ENCODE measurements around the gene KRTAP12-4. TPM values are rescaled to one million over a fixed set of nuclear protein-coding genes. Genes with fewer than 3 reads are reported as not detected.

KRTAP12-4 gene
- total and polyA plus RNA-seq, 2 donors (not counting 3 experiments of a cell fraction or from before 2014, with no cell fraction given), result not detected

DNA sequence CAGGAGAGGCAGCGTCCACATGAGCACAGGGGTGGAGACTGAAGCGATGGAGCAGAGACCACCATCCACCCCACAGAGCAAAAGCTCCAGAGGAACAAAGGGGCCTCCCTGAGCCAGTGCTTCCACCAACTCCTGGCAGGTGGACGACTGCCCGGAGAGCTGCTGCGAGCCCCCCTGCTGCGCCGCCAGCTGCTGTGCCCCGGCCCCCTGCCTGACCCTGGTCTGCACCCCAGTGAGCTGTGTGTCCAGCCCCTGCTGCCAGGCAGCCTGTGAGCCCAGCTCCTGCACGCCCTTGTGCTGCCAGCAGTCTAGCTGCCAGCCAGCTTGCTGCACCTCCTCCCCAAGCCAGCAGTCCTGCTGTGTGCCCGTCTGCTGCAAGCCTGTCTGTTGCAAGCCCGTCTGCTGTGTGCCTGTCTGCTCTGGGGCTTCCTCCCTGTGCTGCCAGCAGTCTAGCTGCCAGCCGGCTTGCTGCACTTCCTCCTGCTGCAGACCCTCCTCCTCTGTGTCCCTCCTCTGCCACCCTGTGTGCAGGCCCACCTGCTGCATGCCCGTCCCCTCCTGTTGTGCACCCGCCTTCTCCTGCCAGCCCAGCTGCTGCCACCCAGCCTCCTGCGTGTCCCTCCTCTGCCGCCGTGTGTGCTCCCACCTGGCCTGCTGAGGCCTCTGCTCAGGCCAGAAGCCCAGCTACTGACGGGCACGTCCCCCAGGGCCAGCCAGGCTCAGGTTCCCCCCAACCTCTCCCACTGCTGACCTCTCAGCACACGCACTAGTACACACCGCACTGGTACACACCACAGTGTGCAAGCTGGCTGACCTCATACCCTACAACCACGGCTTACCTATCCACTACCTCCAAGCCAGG, 47.9 kb upstream of the KRTAP12-4 start:
- dilution Hi-C loops (cut with MboI; ENCODE audit: extremely low pct_ligation_motif_present, low sequenced_read_pairs) (no loop called here), intact Hi-C loops (cut with micrococcal nuclease) (no loop called here)
- Histone ChIP-seq H3K79me2 (ENCODE audit: control insufficient read depth, insufficient read depth, low read length) (no peaks in the 10 kb centered on the region), H3K9ac (replicated peaks; ENCODE audit: extremely low read depth, insufficient read depth, low read length) (no peak overlapping the region), H3K4me2 (ENCODE audit: insufficient read depth, low read length) (no peak overlapping the region), H3K4me1 (ENCODE audit: control insufficient read depth, extremely low read depth, insufficient read depth, low read length) (no peaks in the 10 kb centered on the region), H3K9me1 (replicated peaks; ENCODE audit: control insufficient read depth, extremely low read depth, insufficient read depth, low read length) (no peaks in the 10 kb centered on the region), H4K20me1 (replicated peaks; ENCODE audit: control insufficient read depth, extremely low read depth, insufficient read depth, low read length) (no peaks in the 10 kb centered on the region), H2AFZ (ENCODE audit: low read depth, low read length) (no peak overlapping the region), H3K27me3 (ENCODE audit: control insufficient read depth in 2 of 2, insufficient read depth in 2 of 2, low read length in 2 of 2) (peaks cover 49 to 51% of the 10 kb centered on the region in 2 experiments), H3K36me3 (ENCODE audit: control insufficient read depth in 2 of 2, extremely low read depth in 1 of 2, insufficient read depth in 2 of 2, low read length in 2 of 2) (no peaks in the 10 kb centered on the region), H3K4me3 (replicated peaks in 1 of 3; ENCODE audit: insufficient read depth in 1 of 3, low read depth in 1 of 3, low read length in 3 of 3) (no peak overlapping the region), H3K9me3 (replicated peaks; ENCODE audit: control insufficient read depth, insufficient read depth, low read length) (no peaks in the 10 kb centered on the region), H3K27ac (ENCODE audit: insufficient read depth, low read depth, low read length) (no peak overlapping the region)
- no peak for TF ChIP-seq GATA2 (IDR thresholded peaks at IDR 0.05; ENCODE audit: insufficient read depth, insufficient read length, low read depth, low read length)
- TF ChIP-seq FOS (IDR thresholded peaks at IDR 0.05; ENCODE audit: borderline replicate concordance, insufficient read depth, low read length), result no peak
- no peak for TF ChIP-seq EZH2 (IDR thresholded peaks at IDR 0.05; ENCODE audit: borderline replicate concordance, low read depth, low read length, severe bottlenecking)
- TF ChIP-seq, protein P1, sequence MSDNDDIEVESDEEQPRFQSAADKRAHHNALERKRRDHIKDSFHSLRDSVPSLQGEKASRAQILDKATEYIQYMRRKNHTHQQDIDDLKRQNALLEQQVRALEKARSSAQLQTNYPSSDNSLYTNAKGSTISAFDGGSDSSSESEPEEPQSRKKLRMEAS (IDR thresholded peaks at IDR 0.05; ENCODE audit: insufficient read depth, insufficient read length), result no peak
- TF ChIP-seq POLR2A (IDR thresholded peaks at IDR 0.05; ENCODE audit: low read depth, low read length), result no peak
- no peak for TF ChIP-seq JUN (IDR thresholded peaks at IDR 0.05; ENCODE audit: borderline replicate concordance, insufficient read depth, insufficient read length, low read depth)
- TF ChIP-seq MYC (IDR thresholded peaks at IDR 0.05; ENCODE audit: low read depth, low read length), result no peak
- TF ChIP-seq, protein P2, sequence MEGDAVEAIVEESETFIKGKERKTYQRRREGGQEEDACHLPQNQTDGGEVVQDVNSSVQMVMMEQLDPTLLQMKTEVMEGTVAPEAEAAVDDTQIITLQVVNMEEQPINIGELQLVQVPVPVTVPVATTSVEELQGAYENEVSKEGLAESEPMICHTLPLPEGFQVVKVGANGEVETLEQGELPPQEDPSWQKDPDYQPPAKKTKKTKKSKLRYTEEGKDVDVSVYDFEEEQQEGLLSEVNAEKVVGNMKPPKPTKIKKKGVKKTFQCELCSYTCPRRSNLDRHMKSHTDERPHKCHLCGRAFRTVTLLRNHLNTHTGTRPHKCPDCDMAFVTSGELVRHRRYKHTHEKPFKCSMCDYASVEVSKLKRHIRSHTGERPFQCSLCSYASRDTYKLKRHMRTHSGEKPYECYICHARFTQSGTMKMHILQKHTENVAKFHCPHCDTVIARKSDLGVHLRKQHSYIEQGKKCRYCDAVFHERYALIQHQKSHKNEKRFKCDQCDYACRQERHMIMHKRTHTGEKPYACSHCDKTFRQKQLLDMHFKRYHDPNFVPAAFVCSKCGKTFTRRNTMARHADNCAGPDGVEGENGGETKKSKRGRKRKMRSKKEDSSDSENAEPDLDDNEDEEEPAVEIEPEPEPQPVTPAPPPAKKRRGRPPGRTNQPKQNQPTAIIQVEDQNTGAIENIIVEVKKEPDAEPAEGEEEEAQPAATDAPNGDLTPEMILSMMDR (IDR thresholded peaks at IDR 0.05; ENCODE audit: extremely low read depth in 1 of 2, insufficient read depth in 1 of 2, low read depth in 1 of 2, low read length in 2 of 2), result no peak
- no peak for TF ChIP-seq POLR2AphosphoS5 (IDR thresholded peaks at IDR 0.05; ENCODE audit: insufficient read depth, low read depth, low read length)
- no peak for FAIRE-seq
- BruUV-seq (replicated peaks), result no TSS peak
- DNase-seq (ENCODE audit: low read depth, low spot score), result no peak
- CTCF ChIA-PET, result interaction anchor here (1.1 to 1.2 kb wide), 3 partner anchors 10 to 91 kb away, joined by 3 read pairs; no protein-coding TSS in a partner anchor
- POLR2A ChIA-PET, result no interaction called here
